ENCODE measurements around the gene MACROH2A1. TPM values are rescaled to one million over a fixed set of nuclear protein-coding genes. Genes with fewer than 3 reads are reported as not detected.

Gene MACROH2A1
- total and polyA plus RNA-seq, 9 of the 15 experiments (the other 6 are each of a cell fraction or from before 2014, with no cell fraction given) = 44.9 to 289 (median 193) TPM

DNA sequence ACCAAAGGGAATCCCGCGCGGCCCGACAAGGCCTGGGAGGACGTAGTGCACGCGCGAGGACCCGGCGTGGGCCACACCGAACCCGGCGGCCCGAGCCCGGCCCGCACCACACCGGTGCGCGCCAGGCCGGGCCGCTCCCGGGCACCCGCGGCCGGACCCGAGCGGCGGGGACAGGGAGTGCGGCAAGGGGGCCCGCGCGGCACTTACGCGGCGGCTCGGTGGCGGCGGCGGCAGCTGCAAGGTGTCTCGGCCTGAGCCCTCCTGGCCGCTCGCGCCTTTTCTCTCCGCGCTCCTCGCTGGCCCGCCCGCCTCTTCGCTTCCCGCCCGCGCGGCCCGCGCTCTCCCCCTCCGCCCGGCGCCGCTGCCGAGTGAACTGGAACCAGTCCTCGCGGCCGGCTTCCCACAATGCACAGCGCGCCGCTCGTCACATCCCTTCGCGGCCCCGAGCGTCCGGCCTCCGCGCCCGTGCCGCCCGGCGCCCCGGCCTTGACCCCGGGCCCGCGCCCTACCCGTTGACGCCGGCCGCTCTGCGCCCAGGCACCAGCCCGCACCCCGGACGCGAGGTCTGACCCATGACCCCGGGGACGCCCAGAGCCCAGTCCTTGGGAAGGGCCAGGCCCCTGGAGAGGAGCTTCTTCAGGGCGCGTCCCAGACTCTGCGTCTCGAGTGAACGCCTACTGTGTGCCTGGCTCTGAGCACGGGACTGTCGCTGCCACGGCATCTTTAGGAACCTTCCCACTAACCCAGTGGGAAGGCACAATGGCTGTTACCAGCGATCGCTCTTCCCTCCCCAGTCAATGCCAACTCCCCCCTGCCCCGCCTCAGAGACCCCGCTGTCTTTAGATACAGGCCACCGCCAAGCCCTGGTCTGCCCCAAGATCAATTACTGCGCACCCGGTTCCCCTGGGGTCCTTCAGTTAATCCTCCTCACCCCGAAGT is at the start of gene MACROH2A1 (continued):
- TF ChIP-seq, protein P1, sequence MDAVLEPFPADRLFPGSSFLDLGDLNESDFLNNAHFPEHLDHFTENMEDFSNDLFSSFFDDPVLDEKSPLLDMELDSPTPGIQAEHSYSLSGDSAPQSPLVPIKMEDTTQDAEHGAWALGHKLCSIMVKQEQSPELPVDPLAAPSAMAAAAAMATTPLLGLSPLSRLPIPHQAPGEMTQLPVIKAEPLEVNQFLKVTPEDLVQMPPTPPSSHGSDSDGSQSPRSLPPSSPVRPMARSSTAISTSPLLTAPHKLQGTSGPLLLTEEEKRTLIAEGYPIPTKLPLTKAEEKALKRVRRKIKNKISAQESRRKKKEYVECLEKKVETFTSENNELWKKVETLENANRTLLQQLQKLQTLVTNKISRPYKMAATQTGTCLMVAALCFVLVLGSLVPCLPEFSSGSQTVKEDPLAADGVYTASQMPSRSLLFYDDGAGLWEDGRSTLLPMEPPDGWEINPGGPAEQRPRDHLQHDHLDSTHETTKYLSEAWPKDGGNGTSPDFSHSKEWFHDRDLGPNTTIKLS (IDR thresholded peaks at IDR 0.05; ENCODE audit: borderline replicate concordance, low read depth) = no peak
- no peak for TF ChIP-seq EHMT2 (IDR thresholded peaks at IDR 0.05)
- TF ChIP-seq, protein P2, sequence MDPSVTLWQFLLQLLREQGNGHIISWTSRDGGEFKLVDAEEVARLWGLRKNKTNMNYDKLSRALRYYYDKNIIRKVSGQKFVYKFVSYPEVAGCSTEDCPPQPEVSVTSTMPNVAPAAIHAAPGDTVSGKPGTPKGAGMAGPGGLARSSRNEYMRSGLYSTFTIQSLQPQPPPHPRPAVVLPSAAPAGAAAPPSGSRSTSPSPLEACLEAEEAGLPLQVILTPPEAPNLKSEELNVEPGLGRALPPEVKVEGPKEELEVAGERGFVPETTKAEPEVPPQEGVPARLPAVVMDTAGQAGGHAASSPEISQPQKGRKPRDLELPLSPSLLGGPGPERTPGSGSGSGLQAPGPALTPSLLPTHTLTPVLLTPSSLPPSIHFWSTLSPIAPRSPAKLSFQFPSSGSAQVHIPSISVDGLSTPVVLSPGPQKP (CRISPR knock-in tag; IDR thresholded peaks at IDR 0.05) = no peak
- TF ChIP-seq EP400 (IDR thresholded peaks at IDR 0.05) = peak; percentile 40; the same call in 1 of the 2 replicates
- TF ChIP-seq, protein P3, sequence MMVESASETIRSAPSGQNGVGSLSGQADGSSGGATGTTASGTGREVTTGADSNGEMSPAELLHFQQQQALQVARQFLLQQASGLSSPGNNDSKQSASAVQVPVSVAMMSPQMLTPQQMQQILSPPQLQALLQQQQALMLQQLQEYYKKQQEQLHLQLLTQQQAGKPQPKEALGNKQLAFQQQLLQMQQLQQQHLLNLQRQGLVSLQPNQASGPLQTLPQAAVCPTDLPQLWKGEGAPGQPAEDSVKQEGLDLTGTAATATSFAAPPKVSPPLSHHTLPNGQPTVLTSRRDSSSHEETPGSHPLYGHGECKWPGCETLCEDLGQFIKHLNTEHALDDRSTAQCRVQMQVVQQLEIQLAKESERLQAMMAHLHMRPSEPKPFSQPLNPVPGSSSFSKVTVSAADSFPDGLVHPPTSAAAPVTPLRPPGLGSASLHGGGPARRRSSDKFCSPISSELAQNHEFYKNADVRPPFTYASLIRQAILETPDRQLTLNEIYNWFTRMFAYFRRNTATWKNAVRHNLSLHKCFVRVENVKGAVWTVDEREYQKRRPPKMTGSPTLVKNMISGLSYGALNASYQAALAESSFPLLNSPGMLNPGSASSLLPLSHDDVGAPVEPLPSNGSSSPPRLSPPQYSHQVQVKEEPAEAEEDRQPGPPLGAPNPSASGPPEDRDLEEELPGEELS (CRISPR knock-in tag; IDR thresholded peaks at IDR 0.05; ENCODE audit: borderline replicate concordance) = no peak
- TF ChIP-seq ZNF143 (CRISPR knock-in tag; IDR thresholded peaks at IDR 0.05) = peak; percentile 82
- TF ChIP-seq TCFL5 (CRISPR knock-in tag; conservative IDR thresholded peaks at IDR 0.05) = no peak
- no peak for TF ChIP-seq GABPB2 (CRISPR knock-in tag; conservative IDR thresholded peaks at IDR 0.05)
- TF ChIP-seq, protein P4, sequence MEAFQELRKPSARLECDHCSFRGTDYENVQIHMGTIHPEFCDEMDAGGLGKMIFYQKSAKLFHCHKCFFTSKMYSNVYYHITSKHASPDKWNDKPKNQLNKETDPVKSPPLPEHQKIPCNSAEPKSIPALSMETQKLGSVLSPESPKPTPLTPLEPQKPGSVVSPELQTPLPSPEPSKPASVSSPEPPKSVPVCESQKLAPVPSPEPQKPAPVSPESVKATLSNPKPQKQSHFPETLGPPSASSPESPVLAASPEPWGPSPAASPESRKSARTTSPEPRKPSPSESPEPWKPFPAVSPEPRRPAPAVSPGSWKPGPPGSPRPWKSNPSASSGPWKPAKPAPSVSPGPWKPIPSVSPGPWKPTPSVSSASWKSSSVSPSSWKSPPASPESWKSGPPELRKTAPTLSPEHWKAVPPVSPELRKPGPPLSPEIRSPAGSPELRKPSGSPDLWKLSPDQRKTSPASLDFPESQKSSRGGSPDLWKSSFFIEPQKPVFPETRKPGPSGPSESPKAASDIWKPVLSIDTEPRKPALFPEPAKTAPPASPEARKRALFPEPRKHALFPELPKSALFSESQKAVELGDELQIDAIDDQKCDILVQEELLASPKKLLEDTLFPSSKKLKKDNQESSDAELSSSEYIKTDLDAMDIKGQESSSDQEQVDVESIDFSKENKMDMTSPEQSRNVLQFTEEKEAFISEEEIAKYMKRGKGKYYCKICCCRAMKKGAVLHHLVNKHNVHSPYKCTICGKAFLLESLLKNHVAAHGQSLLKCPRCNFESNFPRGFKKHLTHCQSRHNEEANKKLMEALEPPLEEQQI (IDR thresholded peaks at IDR 0.05) = no peak
- peak; percentile 81; the same call in 1 of the 2 replicates for TF ChIP-seq ESRRA (IDR thresholded peaks at IDR 0.05; ENCODE audit: borderline replicate concordance, low read depth)
- no peak for TF ChIP-seq CBX3 (IDR thresholded peaks at IDR 0.05; ENCODE audit: borderline replicate concordance in 1 of 2, low read length in 2 of 2)
- no peak for TF ChIP-seq HDAC1 (IDR thresholded peaks at IDR 0.05)
- peak; percentile 68; the same call in 1 of the 2 replicates for TF ChIP-seq FOXP1 (CRISPR knock-in tag; IDR thresholded peaks at IDR 0.05)
- peak; percentile 35; the same call in 1 of the 2 replicates for TF ChIP-seq KLF1 (tag; IDR thresholded peaks at IDR 0.05)
- 0 out of 2 replicates have a peak, but pooled peaks have one; percentile 62 for TF ChIP-seq LARP7 (IDR thresholded peaks at IDR 0.05)
- TF ChIP-seq, protein P5, sequence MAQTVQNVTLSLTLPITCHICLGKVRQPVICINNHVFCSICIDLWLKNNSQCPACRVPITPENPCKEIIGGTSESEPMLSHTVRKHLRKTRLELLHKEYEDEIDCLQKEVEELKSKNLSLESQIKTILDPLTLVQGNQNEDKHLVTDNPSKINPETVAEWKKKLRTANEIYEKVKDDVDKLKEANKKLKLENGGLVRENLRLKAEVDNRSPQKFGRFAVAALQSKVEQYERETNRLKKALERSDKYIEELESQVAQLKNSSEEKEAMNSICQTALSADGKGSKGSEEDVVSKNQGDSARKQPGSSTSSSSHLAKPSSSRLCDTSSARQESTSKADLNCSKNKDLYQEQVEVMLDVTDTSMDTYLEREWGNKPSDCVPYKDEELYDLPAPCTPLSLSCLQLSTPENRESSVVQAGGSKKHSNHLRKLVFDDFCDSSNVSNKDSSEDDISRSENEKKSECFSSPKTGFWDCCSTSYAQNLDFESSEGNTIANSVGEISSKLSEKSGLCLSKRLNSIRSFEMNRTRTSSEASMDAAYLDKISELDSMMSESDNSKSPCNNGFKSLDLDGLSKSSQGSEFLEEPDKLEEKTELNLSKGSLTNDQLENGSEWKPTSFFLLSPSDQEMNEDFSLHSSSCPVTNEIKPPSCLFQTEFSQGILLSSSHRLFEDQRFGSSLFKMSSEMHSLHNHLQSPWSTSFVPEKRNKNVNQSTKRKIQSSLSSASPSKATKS (CRISPR knock-in tag; IDR thresholded peaks at IDR 0.05) = no peak
- peak; percentile 93 for TF ChIP-seq POLR2AphosphoS5 (IDR thresholded peaks at IDR 0.05; ENCODE audit: control insufficient read depth, insufficient read depth, low read depth, low read length)

Measured in K562 (cell line).